Hematopoietic multipotent progenitor cell treated with erythropoietin and hydrocortisone succinate and interleukin-3 and kit ligand, for 8 days (in vitro differentiated cells): ENCODE data around the gene AKNAD1.

Experiments
- DNase-seq: peaks from one replicate; pipeline ENCODE4 v3.0.0-alpha.2; 2015

The AKNAD1 gene

GRCh38 chr1:108863984-108864383 is 7.1 kb upstream of the AKNAD1 start:
- DNase-seq, result no peak

GRCh38 chr1:108862698-108863477 is 6.0 kb upstream of the AKNAD1 start:
- no peak for DNase-seq

GRCh38 chr1:108862017-108862610 is 5.2 kb upstream of the AKNAD1 start:
- no peak for DNase-seq

GRCh38 chr1:108861566-108861965 is 4.7 kb upstream of the AKNAD1 start:
- no peak for DNase-seq

GRCh38 chr1:108860190-108860907 is 3.5 kb upstream of the AKNAD1 start:
- DNase-seq, result no peak

GRCh38 chr1:108858230-108858950 is 1.5 kb upstream of the AKNAD1 start:
- no peak for DNase-seq

GRCh38 chr1:108854221-108855019 is 2.5 kb downstream of the AKNAD1 start:
- DNase-seq, result no peak

GRCh38 chr1:108852221-108852975 is 4.5 kb downstream of the AKNAD1 start:
- DNase-seq, result no peak

- DNase-seq, result no peak
These were observed 5.3 kb downstream of the AKNAD1 start for GRCh38 chr1:108851567-108851966.

GRCh38 chr1:108850929-108851328 is 6.0 kb downstream of the AKNAD1 start:
- DNase-seq, result no peak

- no peak for DNase-seq
These were observed 8.1 kb downstream of the AKNAD1 start for GRCh38 chr1:108848806-108849205.

- no peak for DNase-seq
These were observed 9.4 kb downstream of the AKNAD1 start for GRCh38 chr1:108847494-108847893.

- no peak for DNase-seq
These were observed 10.9 kb downstream of the AKNAD1 start for GRCh38 chr1:108845991-108846390.

GRCh38 chr1:108845446-108845845 is 11.4 kb downstream of the AKNAD1 start:
- no peak for DNase-seq

GRCh38 chr1:108843390-108844137 is 13.3 kb downstream of the AKNAD1 start:
- DNase-seq, result no peak

GRCh38 chr1:108842525-108843181 is 14.2 kb downstream of the AKNAD1 start:
- DNase-seq, result no peak

GRCh38 chr1:108841703-108842102 is 15.2 kb downstream of the AKNAD1 start:
- no peak for DNase-seq

GRCh38 chr1:108832929-108833328 is 24.0 kb downstream of the AKNAD1 start:
- DNase-seq, result no peak

- no peak for DNase-seq
These were observed 25.7 kb downstream of the AKNAD1 start for GRCh38 chr1:108831225-108831624.
